H1 (cell line): ENCODE measurements around the gene STIM2. TPM values are rescaled to one million over a fixed set of nuclear protein-coding genes. Genes with fewer than 3 reads are reported as not detected.

Source experiments
- CTCF ChIA-PET: fragments of 300-600 bp; sonication (Branson Sonifier 250); formaldehyde crosslinking; loops from one replicate; lab custom pipeline; 2021; ENCODE audit not compliant: partially characterized antibody; lab: Charles Lee
- POLR2A ChIA-PET: fragments of 300-600 bp; sonication (Branson Sonifier 250); formaldehyde crosslinking; loops from one replicate; lab custom pipeline; 2021; ENCODE audit warnings: inconsistent platforms; ENCODE audit not compliant: partially characterized antibody; lab: Charles Lee
- DNase-seq, 2 experiments: peaks; one replicate each; pipeline versions ENCODE4 v3.0.0 to v3.0.0-alpha.2; 2010 to 2022; ENCODE audit warnings: low spot score in 2 of 2, low read depth in 1 of 2, mixed read lengths in 1 of 2
- FAIRE-seq: peaks from 2 replicates; lab custom pipeline; 2011; peaks lifted over from hg19 to GRCh38; lab: Jason Lieb, UNC
- H2AFZ ChIP-seq: 2 replicates; pipeline ENCODE4 v1.8.1; 2012; ENCODE audit warnings: low read length, inconsistent platforms
- H2AK5ac ChIP-seq: 2 replicates; pipeline ENCODE4 v1.6.1; 2013; ENCODE audit warnings: low read depth, low read length
- H2BK120ac ChIP-seq: replicated peaks from 2 replicates; pipeline ENCODE3; 2013; ENCODE audit warnings: low read depth, low read length, inconsistent platforms
- H2BK12ac ChIP-seq: 2 replicates; pipeline ENCODE4 v1.6.1; 2013; ENCODE audit warnings: low read depth, low read length
- H2BK15ac ChIP-seq: 2 replicates; pipeline ENCODE4 v1.6.1; 2013; ENCODE audit warnings: low read length
- H2BK20ac ChIP-seq: 2 replicates; pipeline ENCODE4 v1.6.1; 2013; ENCODE audit warnings: low read length
- H2BK5ac ChIP-seq: 2 replicates; pipeline ENCODE4 v1.6.1; 2013; ENCODE audit warnings: low read depth, low read length
- H3K14ac ChIP-seq: 2 replicates; pipeline ENCODE4 v1.6.1; 2013; ENCODE audit warnings: inconsistent platforms; ENCODE audit not compliant: insufficient read length
- H3K18ac ChIP-seq: 2 replicates; pipeline ENCODE4 v1.6.1; 2013; ENCODE audit warnings: low read length; ENCODE audit errors: extremely low read depth
- H3K23ac ChIP-seq: 2 replicates; pipeline ENCODE4 v1.6.1; 2013; ENCODE audit warnings: inconsistent platforms; ENCODE audit not compliant: insufficient read length
- H3K23me2 ChIP-seq: 2 replicates; pipeline ENCODE4 v1.6.1; 2013; ENCODE audit warnings: low read depth, low read length
- H3K27ac ChIP-seq: 2 replicates; pipeline ENCODE4 v1.6.1; 2011; ENCODE audit warnings: low read depth, low read length, inconsistent platforms
- H3K27me3 ChIP-seq, 4 experiments: replicated peaks in 1 of 4; 1 replicate in 1 of 4; 2 replicates in 3 of 4; pipeline versions ENCODE4 v1.6.1 to v1.8.1; 2011 to 2013; ENCODE audit warnings: low read length in 3 of 4, mild to moderate bottlenecking in 3 of 4, inconsistent platforms in 2 of 4, mixed read lengths in 2 of 4, moderate library complexity in 1 of 4; ENCODE audit not compliant: control insufficient read depth in 3 of 4, insufficient read depth in 3 of 4; ENCODE audit errors: extremely low read depth in 1 of 4
- H3K36me3 ChIP-seq, 4 experiments: 2 replicates each; pipeline versions ENCODE4 v1.6.1 to v1.8.1; 2011 to 2013; ENCODE audit warnings: mild to moderate bottlenecking in 4 of 4, low read length in 3 of 4, moderate library complexity in 2 of 4, control low read depth in 1 of 4, inconsistent platforms in 1 of 4; ENCODE audit not compliant: insufficient read depth in 4 of 4, control insufficient read depth in 2 of 4
- H3K4ac ChIP-seq: replicated peaks from 2 replicates; pipeline ENCODE3; 2013; ENCODE audit warnings: low read length, low read depth, mixed read lengths, inconsistent platforms; ENCODE audit not compliant: insufficient read length
- H3K4me1 ChIP-seq, 4 experiments: replicated peaks in 1 of 4; 1 replicate in 1 of 4; 2 replicates in 3 of 4; pipeline versions ENCODE4 v1.6.1 to v1.8.1; 2011 to 2013; ENCODE audit warnings: low read length in 3 of 4, inconsistent platforms in 2 of 4, mixed read lengths in 1 of 4; ENCODE audit not compliant: insufficient read depth in 4 of 4, control insufficient read depth in 3 of 4
- H3K4me2 ChIP-seq, 2 experiments: 2 replicates each; pipeline versions ENCODE4 v1.6.1 to v1.8.1; 2011 to 2013; ENCODE audit warnings: low read depth in 2 of 2, low read length in 2 of 2, control low read depth in 1 of 2, inconsistent platforms in 1 of 2, mild to moderate bottlenecking in 1 of 2; ENCODE audit not compliant: insufficient read depth in 1 of 2
- H3K4me3 ChIP-seq, 4 experiments: fragments of 200-600, 300-600 bp in 1 of 4; sonication (generic), shearing (Covaris generic), sonication (Bioruptor Twin) in 1 of 4; 2 replicates each; pipeline versions ENCODE4 v1.5.1 to v1.8.1; 2011 to 2016; ENCODE audit warnings: low read length in 4 of 4, low read depth in 3 of 4, control low read depth in 2 of 4, inconsistent platforms in 2 of 4, mild to moderate bottlenecking in 2 of 4, mixed read lengths in 1 of 4, moderate library complexity in 1 of 4; ENCODE audit not compliant: insufficient read depth in 2 of 4; ENCODE audit errors: extremely low read depth in 1 of 4
- H3K56ac ChIP-seq: replicated peaks from 2 replicates; pipeline ENCODE3; 2013; ENCODE audit warnings: low read depth, mild to moderate bottlenecking, mixed read lengths, low read length, inconsistent platforms; ENCODE audit not compliant: insufficient read length
- H3K79me1 ChIP-seq: 2 replicates; pipeline ENCODE4 v1.6.1; 2013; ENCODE audit warnings: low read depth, low read length, control low read depth
- H3K79me2 ChIP-seq, 2 experiments: 2 replicates each; pipeline versions ENCODE4 v1.6.1 to v1.8.1; 2012 to 2013; ENCODE audit warnings: low read length in 2 of 2, mild to moderate bottlenecking in 2 of 2, inconsistent platforms in 1 of 2; ENCODE audit not compliant: insufficient read depth in 2 of 2, control insufficient read depth in 1 of 2
- H3K9ac ChIP-seq, 4 experiments: replicated peaks in 1 of 4; 1 replicate in 1 of 4; 2 replicates in 3 of 4; pipeline versions ENCODE4 v1.6.1 to v1.8.1; 2011 to 2013; ENCODE audit warnings: low read depth in 3 of 4, low read length in 3 of 4, control low read depth in 2 of 4, mild to moderate bottlenecking in 2 of 4, moderate library complexity in 2 of 4, inconsistent platforms in 1 of 4; ENCODE audit errors: extremely low read depth in 1 of 4
- H3K9me3 ChIP-seq, 2 experiments: 2 replicates each; pipeline versions ENCODE4 v1.6.1 to v1.8.1; 2012 to 2013; ENCODE audit warnings: mild to moderate bottlenecking in 2 of 2, moderate library complexity in 2 of 2, control low read depth in 1 of 2, inconsistent platforms in 1 of 2, low read depth in 1 of 2, low read length in 1 of 2, mixed read lengths in 1 of 2; ENCODE audit not compliant: insufficient read depth in 2 of 2
- H4K20me1 ChIP-seq, 2 experiments: replicated peaks in 1 of 2; 2 replicates each; pipeline versions ENCODE3 to v1.8.1; 2011 to 2013; ENCODE audit warnings: inconsistent platforms in 2 of 2, low read length in 2 of 2, mild to moderate bottlenecking in 1 of 2; ENCODE audit not compliant: insufficient read depth in 2 of 2, control insufficient read depth in 1 of 2
- H4K5ac ChIP-seq: 2 replicates; pipeline ENCODE4 v1.6.1; 2013; ENCODE audit warnings: low read length, low read depth, mixed read lengths, inconsistent platforms; ENCODE audit not compliant: insufficient read length
- H4K8ac ChIP-seq: 2 replicates; pipeline ENCODE4 v1.8.0; 2013; ENCODE audit warnings: mild to moderate bottlenecking, moderate library complexity, low read length, inconsistent platforms; ENCODE audit not compliant: insufficient read depth; ENCODE audit errors: extremely low read depth
- H4K91ac ChIP-seq: replicated peaks from 2 replicates; pipeline ENCODE3; 2013; ENCODE audit warnings: low read length, mixed read lengths, inconsistent platforms; ENCODE audit not compliant: insufficient read length
- HDAC2 ChIP-seq, 2 experiments: fragments of 300-600 bp in 1 of 2; sonication (generic) in 1 of 2; IDR thresholded peaks; 2 replicates each; pipeline ENCODE4 v1.6.1; 2011 to 2012; ENCODE audit warnings: low read depth in 2 of 2, low read length in 2 of 2, mild to moderate bottlenecking in 2 of 2, moderate library complexity in 2 of 2, borderline replicate concordance in 1 of 2, inconsistent platforms in 1 of 2
- NANOG ChIP-seq: IDR thresholded peaks from 2 replicates; pipeline ENCODE4 v1.6.1; 2011; ENCODE audit warnings: low read length, low read depth, mild to moderate bottlenecking, inconsistent platforms; ENCODE audit not compliant: insufficient read depth, poor library complexity, severe bottlenecking
- RFX5 ChIP-seq: IDR thresholded peaks from 2 replicates; pipeline ENCODE4 v1.6.1; 2011; ENCODE audit warnings: low read depth, low read length, improper control_type of control experiment, borderline replicate concordance
- TEAD4 ChIP-seq: IDR thresholded peaks from 2 replicates; pipeline ENCODE4 v1.6.1; 2012; ENCODE audit warnings: low read depth, low read length, inconsistent platforms, mixed read lengths
- ZNF274 ChIP-seq: IDR thresholded peaks from 2 replicates; pipeline ENCODE4 v1.7.0; 2012; ENCODE audit warnings: low read length, borderline replicate concordance; ENCODE audit errors: extremely low read depth
- WGBS, 2 experiments: shearing (Covaris generic) in 1 of 2; methylation state at CpG; one replicate each; pipeline versions ENCODE4 v1.1.6 to v1.1.7; 2013 to 2015; ENCODE audit warnings: low lambda C conversion rate in 2 of 2, mixed read lengths in 2 of 2, inconsistent platforms in 1 of 2, low coverage in 1 of 2, missing lambda C conversion rate in 1 of 2; ENCODE audit not compliant: insufficient replicate concordance in 2 of 2, insufficient coverage in 1 of 2, insufficient read length in 1 of 2; ENCODE audit errors: extremely low coverage in 1 of 2, missing lambda C conversion rate in 1 of 2; 5-methylcytosine and 5-hydroxymethylcytosine counted together
- polyA plus RNA-seq, 7 experiments: library from polyadenylated mRNA; depleted of rRNA in 3 of 7; stranded (reverse) in 5 of 7; unstranded in 2 of 7; fragments of >200 nt in 5 of 7; fragments of 200-250 nt in 2 of 7; gene quantifications; 1 replicate in 5 of 7; 2 replicates in 1 of 7; 4 replicates in 1 of 7; pipeline versions ENCODE4 v1.2.1 to v1.2.3, GENCODE V29; 2011 to 2013; ENCODE audit warnings: missing spikeins in 2 of 7, mixed read lengths in 2 of 7
- total RNA-seq: library from RNA; stranded (reverse); fragmentation: NEBNext Ultra II Directional; extraction: Animal tissue kit (Norgen Biotek cat#: 25700); gene quantifications from 2 replicates; pipeline ENCODE4 v1.2.1, GENCODE V29; 2021

STIM2 gene
- total and polyA plus RNA-seq, 2 of the 8 experiments (the other 6 are each of a cell fraction or from before 2014, with no cell fraction given), result 22.9 to 23.0 TPM

- Histone ChIP-seq H3K4me3 (no peak overlapping the region), H3K36me3 (no peaks in the 10 kb centered on the region), H2AFZ (no peak overlapping the region), H3K9ac (no peak overlapping the region), H3K18ac (no peak overlapping the region), H3K27ac (no peak overlapping the region), H2AK5ac (no peak overlapping the region), H2BK15ac (no peak overlapping the region), H2BK20ac (no peak overlapping the region), H3K79me1 (no peaks in the 10 kb centered on the region), H3K9me3 (peaks cover 3 to 5% of the 10 kb centered on the region in 2 experiments; a peak in 2 of 4 replicates), H4K20me1 (no peaks in the 10 kb centered on the region), H2BK5ac (no peak overlapping the region), H3K4me2 (no peak overlapping the region), H4K5ac (no peak overlapping the region), H3K56ac (no peak overlapping the region), H4K8ac (no peak overlapping the region), H3K4ac (no peak overlapping the region), H3K23me2 (no peaks in the 10 kb centered on the region), H4K91ac (no peak overlapping the region), H3K4me1 (peaks cover 0 to 5% (median 3%) of the 10 kb centered on the region in 4 experiments; a peak in 4 of 7 replicates), H2BK120ac (no peak overlapping the region), H3K79me2 (no peaks in the 10 kb centered on the region), H3K14ac (no peak overlapping the region), H3K23ac (no peak overlapping the region), H3K27me3 (no peaks in the 10 kb centered on the region), H2BK12ac (no peak overlapping the region)
- TF ChIP-seq RFX5 (no peak), NANOG (no peak), ZNF274 (no peak), TEAD4 (no peak), HDAC2 (IDR thresholded peaks at IDR 0.05; ENCODE audit: borderline replicate concordance in 1 of 2, low read depth in 2 of 2, low read length in 2 of 2) (no peak)
- whole genome bisulfite sequencing, 2 experiments, result 70% methylated on average over 3 of the region's 3 CpGs; no CpG with 5 or more reads in 1 of the 2 experiments
- no peak for DNase-seq
- FAIRE-seq, result no peak
- CTCF ChIA-PET, result interaction anchor here (0.7 kb wide), 1 partner anchor 42 kb away, joined by 3 read pairs; no protein-coding TSS in a partner anchor
- POLR2A ChIA-PET, result no interaction called here
Measured at GRCh38 chr4:26823583-26823982, 37.1 kb upstream of the STIM2 start.
